Ishikawa (cell line): Measurements from ENCODE around the gene CRPPA.

Experiments
- CEBPB ChIP-seq: IDR thresholded peaks from 2 replicates; pipeline ENCODE4 v1.6.1; 2012
- EP300 ChIP-seq: IDR thresholded peaks from 2 replicates; pipeline ENCODE4 v1.6.1; 2012; ENCODE audit warnings: borderline replicate concordance
- NFIC ChIP-seq: IDR thresholded peaks from 2 replicates; pipeline ENCODE4 v1.6.1; 2012
- TAF1 ChIP-seq: IDR thresholded peaks from 2 replicates; pipeline ENCODE4 v1.6.1; 2012; ENCODE audit warnings: low read depth, mild to moderate bottlenecking

DNA sequence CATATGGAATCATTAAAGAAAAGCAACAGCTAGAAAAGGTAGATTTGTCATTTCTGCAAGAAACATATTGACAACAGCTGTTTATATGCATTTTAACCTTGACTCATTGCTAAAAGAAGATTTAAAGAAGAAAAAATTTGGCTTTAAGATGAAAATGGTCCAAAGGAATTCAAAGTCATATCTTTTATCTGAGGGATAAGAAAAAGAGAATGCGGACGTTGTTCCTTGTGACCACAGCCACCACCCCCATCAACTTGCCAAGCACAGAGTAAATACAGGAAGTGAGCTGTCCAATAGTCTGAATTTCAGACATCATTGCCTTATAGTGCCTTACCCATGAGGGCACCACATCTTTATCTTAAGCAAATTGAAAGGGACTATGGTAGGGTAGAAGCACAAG, 7.3 kb upstream of the CRPPA start:
- no peak for TF ChIP-seq TAF1
- no peak for TF ChIP-seq NFIC
- TF ChIP-seq CEBPB = no peak
- TF ChIP-seq EP300 = no peak
